Glutamatergic neuron (in vitro differentiated cells): ENCODE data around the gene AATK. TPM values are rescaled to one million over a fixed set of nuclear protein-coding genes. Genes with fewer than 3 reads are reported as not detected.

Experiments used
- DNase-seq: peaks from one replicate; pipeline ENCODE4 v3.0.0; 2022
- H3K27ac Mint-ChIP-seq: one replicate; pipeline ENCODE4 v1.8.0; 2020; ENCODE audit warnings: mild to moderate bottlenecking, mixed read lengths, inconsistent platforms; ENCODE audit not compliant: unreplicated experiment
- H3K27me3 Mint-ChIP-seq: one replicate; pipeline ENCODE4 v1.8.0; 2020; ENCODE audit warnings: mild to moderate bottlenecking, moderate library complexity, mixed read lengths, inconsistent platforms; ENCODE audit not compliant: unreplicated experiment
- H3K36me3 Mint-ChIP-seq: one replicate; pipeline ENCODE4 v1.8.0; 2020; ENCODE audit warnings: mild to moderate bottlenecking, mixed read lengths, inconsistent platforms; ENCODE audit not compliant: unreplicated experiment
- H3K4me1 Mint-ChIP-seq: one replicate; pipeline ENCODE4 v1.8.0; 2020; ENCODE audit warnings: mild to moderate bottlenecking, low read depth, mixed read lengths, inconsistent platforms; ENCODE audit not compliant: unreplicated experiment
- H3K4me3 Mint-ChIP-seq: one replicate; pipeline ENCODE4 v1.8.0; 2020; ENCODE audit warnings: mild to moderate bottlenecking, mixed read lengths, inconsistent platforms; ENCODE audit not compliant: unreplicated experiment
- H3K9me3 Mint-ChIP-seq: one replicate; pipeline ENCODE4 v1.8.0; 2020; ENCODE audit warnings: mild to moderate bottlenecking, moderate library complexity, mixed read lengths, inconsistent platforms; ENCODE audit not compliant: unreplicated experiment
- CTCF ChIP-seq: fragments of 200-600 bp; sonication (generic); IDR thresholded peaks from one replicate; pipeline ENCODE4 v1.5.0; 2021; ENCODE audit not compliant: partially characterized antibody, unreplicated experiment
- total RNA-seq: library from RNA; stranded (reverse); fragmentation: NEBNext Ultra II Directional; extraction: Animal tissue kit (Norgen Biotek cat#: 25700); gene quantifications from one replicate; pipeline ENCODE4 v1.2.1, GENCODE V29; 2021; ENCODE audit not compliant: unreplicated experiment

The AATK gene
- total RNA-seq, 1 donor from 2014 or later, result 27.0 TPM

DNA sequence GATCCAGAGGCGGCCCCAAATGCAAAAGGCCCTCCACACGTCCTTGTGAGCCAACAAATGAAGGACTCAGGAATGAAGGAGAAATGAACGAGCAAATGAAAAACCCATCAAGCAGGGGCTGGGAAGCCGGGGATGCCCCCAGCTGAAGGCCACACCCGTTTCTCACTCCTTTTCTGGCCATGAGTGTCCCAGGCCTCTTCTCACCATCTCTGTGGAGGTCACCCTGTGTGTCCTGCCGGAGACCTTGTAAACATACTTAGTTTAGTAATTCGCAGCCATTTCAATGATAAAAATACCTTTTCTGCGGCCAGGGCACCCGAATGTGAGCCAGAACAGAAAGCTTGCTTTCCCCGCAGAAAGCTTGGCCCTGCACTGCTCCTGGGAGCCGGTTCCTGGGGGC is 21.1 kb upstream of the AATK start:
- H3K9me3 Mint-ChIP-seq, result peaks cover 1% of the 10 kb centered on the region
- peaks cover 4% of the 10 kb centered on the region for H3K27me3 Mint-ChIP-seq
- no peak for DNase-seq
- H3K36me3 Mint-ChIP-seq, result no peaks in the 10 kb centered on the region
- no peak overlapping the region for H3K4me3 Mint-ChIP-seq
- H3K4me1 Mint-ChIP-seq, result peaks cover 8% of the 10 kb centered on the region
- H3K27ac Mint-ChIP-seq, result no peak overlapping the region
- no peak for TF ChIP-seq CTCF

DNA sequence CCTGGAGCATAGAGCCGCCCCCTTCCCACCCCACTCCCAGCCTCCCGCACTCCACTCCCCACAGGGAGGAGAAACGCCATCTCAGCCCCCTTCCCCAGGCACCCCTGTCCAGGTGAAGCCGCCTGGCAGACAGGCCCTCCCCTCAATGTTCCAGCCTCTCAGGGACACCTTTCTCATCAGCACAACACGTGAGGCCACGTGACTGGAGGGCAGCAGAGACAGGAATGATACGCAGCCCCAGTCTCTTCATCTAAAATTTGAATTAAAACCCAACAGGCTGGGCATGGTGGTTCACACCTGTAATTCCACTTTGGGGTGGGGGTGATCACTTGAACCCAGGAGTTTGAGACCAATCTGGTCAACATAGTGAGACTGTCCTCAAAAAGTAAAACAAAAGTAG is 20.2 kb upstream of the AATK start:
- DNase-seq, result no peak
- Mint-ChIP-seq H3K4me3 (no peak overlapping the region), H3K4me1 (peaks cover 8% of the 10 kb centered on the region), H3K9me3 (no peaks in the 10 kb centered on the region), H3K36me3 (no peaks in the 10 kb centered on the region), H3K27ac (no peak overlapping the region), H3K27me3 (peaks cover 4% of the 10 kb centered on the region)
- TF ChIP-seq CTCF, result no peak

DNA sequence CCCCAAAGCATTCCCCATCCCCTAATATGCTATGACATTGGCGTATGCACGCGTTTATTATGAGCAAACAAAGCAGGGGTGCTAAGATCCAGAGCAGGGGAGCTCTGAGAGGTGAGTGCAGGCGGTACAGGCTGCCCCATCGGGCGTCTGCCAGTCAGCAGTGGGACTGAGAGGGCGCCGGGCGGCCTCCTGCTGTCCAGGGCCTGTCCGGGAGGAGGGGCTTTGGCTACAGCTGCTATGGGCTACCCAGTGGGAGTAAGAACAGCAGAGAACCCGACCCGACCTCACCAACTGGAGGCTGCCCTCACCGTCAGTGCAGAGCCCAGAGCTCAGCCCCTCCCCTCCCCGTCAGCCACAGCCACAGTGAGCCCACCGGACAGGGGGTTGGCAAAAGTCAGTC is 18.5 kb upstream of the AATK start:
- H3K9me3 Mint-ChIP-seq, result no peaks in the 10 kb centered on the region
- H3K4me3 Mint-ChIP-seq, result no peak overlapping the region
- no peak overlapping the region for H3K27ac Mint-ChIP-seq
- no peak for DNase-seq
- peaks cover 8% of the 10 kb centered on the region for H3K4me1 Mint-ChIP-seq
- no peaks in the 10 kb centered on the region for H3K36me3 Mint-ChIP-seq
- H3K27me3 Mint-ChIP-seq, result peaks cover 4% of the 10 kb centered on the region
- TF ChIP-seq CTCF, result no peak

- Mint-ChIP-seq H3K27me3 (peaks cover 4% of the 10 kb centered on the region), H3K9me3 (no peaks in the 10 kb centered on the region), H3K36me3 (no peaks in the 10 kb centered on the region), H3K4me3 (no peak overlapping the region), H3K27ac (no peak overlapping the region), H3K4me1 (peaks cover 8% of the 10 kb centered on the region)
- TF ChIP-seq CTCF, result no peak
- no peak for DNase-seq
Observed at GRCh38 chr17:81183807-81184206, 17.8 kb upstream of the AATK start.

- peaks cover 8% of the 10 kb centered on the region for H3K4me1 Mint-ChIP-seq
- peaks cover 4% of the 10 kb centered on the region for H3K27me3 Mint-ChIP-seq
- H3K36me3 Mint-ChIP-seq, result no peaks in the 10 kb centered on the region
- no peak for TF ChIP-seq CTCF
- H3K27ac Mint-ChIP-seq, result no peak overlapping the region
- no peak for DNase-seq
- no peaks in the 10 kb centered on the region for H3K9me3 Mint-ChIP-seq
- H3K4me3 Mint-ChIP-seq, result no peak overlapping the region
Observed at GRCh38 chr17:81183316-81183715, 17.3 kb upstream of the AATK start.
